NCI-H748 treated with DMSO at 0.1 percent for 48 hours (cell line): ENCODE measurements around the gene ZIC2.

Source experiments
- DNase-seq: peaks from one replicate; lab custom pipeline; 2025; lab: John Stamatoyannopoulos, UW

ZIC2 gene

GRCh38 chr13:99986741-99987140 is 5.2 kb downstream of the ZIC2 start:
- no peak for DNase-seq

- no peak for DNase-seq
These were observed 5.8 kb downstream of the ZIC2 start for GRCh38 chr13:99987154-99988019.

- DNase-seq, result no peak
These were observed 7.1 kb downstream of the ZIC2 start for GRCh38 chr13:99988529-99989275.

GRCh38 chr13:99989276-99990125 is 7.9 kb downstream of the ZIC2 start:
- DNase-seq, result no peak

- DNase-seq, result no peak
These were observed 8.8 kb downstream of the ZIC2 start for GRCh38 chr13:99990126-99990977.

GRCh38 chr13:99991013-99991827 is 9.6 kb downstream of the ZIC2 start:
- DNase-seq, result no peak

GRCh38 chr13:99991828-99992775 is 10.5 kb downstream of the ZIC2 start:
- DNase-seq, result no peak

GRCh38 chr13:99992949-99993351 is 11.4 kb downstream of the ZIC2 start:
- DNase-seq, result no peak

GRCh38 chr13:99993660-99994637 is 12.4 kb downstream of the ZIC2 start:
- no peak for DNase-seq

GRCh38 chr13:99994638-99995020 is 13.0 kb downstream of the ZIC2 start:
- DNase-seq, result no peak

- no peak for DNase-seq
These were observed 13.6 kb downstream of the ZIC2 start for GRCh38 chr13:99995104-99995588.

GRCh38 chr13:99995589-99996380 is 14.2 kb downstream of the ZIC2 start:
- DNase-seq, result peak; percentile 82

- peak; percentile 97 for DNase-seq
These were observed 14.9 kb downstream of the ZIC2 start for GRCh38 chr13:99996381-99996973.

- DNase-seq, result no peak
These were observed 16.2 kb downstream of the ZIC2 start for GRCh38 chr13:99997702-99998214.

- no peak for DNase-seq
These were observed 16.7 kb downstream of the ZIC2 start for GRCh38 chr13:99998261-99998660.

GRCh38 chr13:100014621-100015020 is 33.0 kb downstream of the ZIC2 start:
- DNase-seq, result no peak
